ENCODE results near the gene TACC3.

Gene TACC3

DNA sequence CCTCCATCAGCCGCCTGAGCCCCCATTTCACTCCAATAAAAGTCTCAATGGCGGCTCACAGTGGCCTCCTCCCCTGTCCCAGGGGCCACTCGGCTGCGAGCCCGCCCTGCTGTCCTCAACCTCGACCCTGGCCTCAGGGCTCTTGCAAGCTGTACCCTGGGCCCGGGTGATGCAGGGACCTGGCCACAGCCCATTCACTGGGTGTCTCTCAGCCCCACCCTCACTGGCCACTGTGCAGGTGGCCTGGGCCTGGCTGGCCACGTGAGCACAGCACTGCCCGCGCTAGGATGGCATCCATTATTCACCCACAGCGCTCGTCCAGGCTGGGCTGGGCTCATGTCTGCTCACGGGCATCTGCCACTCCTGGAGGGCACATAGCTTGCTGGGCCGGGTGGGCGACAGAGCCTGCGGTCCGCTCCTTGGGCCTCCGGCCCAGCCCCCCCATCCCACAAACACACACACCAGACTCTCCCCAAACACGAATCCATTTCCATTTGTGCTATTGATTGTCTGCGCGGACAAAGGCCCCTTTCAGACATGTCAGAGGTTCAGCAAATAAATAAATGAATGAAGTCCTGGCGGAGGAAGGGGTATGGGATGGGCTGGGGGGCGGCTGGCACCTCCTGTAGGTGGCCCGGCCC is 55.3 kb downstream of the TACC3 start:
- TF ChIP-seq, protein P1, sequence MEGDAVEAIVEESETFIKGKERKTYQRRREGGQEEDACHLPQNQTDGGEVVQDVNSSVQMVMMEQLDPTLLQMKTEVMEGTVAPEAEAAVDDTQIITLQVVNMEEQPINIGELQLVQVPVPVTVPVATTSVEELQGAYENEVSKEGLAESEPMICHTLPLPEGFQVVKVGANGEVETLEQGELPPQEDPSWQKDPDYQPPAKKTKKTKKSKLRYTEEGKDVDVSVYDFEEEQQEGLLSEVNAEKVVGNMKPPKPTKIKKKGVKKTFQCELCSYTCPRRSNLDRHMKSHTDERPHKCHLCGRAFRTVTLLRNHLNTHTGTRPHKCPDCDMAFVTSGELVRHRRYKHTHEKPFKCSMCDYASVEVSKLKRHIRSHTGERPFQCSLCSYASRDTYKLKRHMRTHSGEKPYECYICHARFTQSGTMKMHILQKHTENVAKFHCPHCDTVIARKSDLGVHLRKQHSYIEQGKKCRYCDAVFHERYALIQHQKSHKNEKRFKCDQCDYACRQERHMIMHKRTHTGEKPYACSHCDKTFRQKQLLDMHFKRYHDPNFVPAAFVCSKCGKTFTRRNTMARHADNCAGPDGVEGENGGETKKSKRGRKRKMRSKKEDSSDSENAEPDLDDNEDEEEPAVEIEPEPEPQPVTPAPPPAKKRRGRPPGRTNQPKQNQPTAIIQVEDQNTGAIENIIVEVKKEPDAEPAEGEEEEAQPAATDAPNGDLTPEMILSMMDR (IDR thresholded peaks at IDR 0.05; ENCODE audit: insufficient read depth, low read length, poor library complexity, severe bottlenecking), result no peak
- no peak overlapping the region for H3K4me3 ChIP-seq (replicated peaks; ENCODE audit: low read depth, low read length)
- H3K27me3 ChIP-seq (replicated peaks; ENCODE audit: control insufficient read depth, insufficient read depth, low read length), result no peaks in the 10 kb centered on the region; the same call in 1 of the 2 replicates
- no peaks in the 10 kb centered on the region for H3K36me3 ChIP-seq (ENCODE audit: control insufficient read depth, insufficient read depth, low read length)
- no peak for DNase-seq (ENCODE audit: extremely low read depth, insufficient read length)

DNA sequence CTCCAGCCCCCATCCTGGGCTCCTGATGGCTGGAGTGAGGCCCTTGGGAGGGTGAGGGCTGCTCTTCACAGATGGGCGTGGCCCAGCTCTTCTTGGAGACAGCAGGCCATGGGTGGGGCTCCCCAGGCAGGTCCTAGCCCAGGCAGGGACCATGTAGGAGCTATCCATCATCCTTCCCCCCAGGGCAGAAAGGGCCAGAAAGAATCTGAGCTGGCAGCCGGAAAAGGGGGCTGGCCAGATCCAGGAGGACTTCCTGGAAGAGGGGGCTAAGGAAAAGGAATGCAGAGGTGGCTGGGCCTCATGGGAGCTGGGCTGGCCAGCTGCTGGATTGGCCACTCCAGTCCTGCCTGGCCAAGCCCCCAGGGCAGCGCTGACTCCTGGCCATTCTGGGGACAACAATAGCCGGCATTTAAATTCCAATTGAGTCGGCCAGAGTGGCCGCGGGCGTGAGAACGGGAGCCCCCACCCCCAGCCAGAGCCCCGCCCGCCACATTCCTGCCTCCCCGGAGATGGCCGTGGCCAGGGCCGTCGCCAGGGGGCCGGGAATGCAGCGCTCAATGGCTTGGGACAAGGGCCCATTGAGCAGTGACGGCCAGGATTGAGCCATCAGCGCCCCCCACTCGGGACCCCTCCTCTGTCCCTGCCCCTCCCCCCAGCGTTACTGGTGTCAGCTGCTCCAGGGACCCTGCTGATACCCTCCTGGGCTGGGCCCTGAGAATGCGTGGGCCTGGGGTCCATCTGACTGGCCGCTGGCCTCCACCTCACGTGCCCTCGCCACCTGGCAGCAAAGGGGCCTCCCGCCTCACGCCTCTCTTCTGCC is 56.7 kb downstream of the TACC3 start:
- H3K36me3 ChIP-seq (ENCODE audit: control insufficient read depth, insufficient read depth, low read length), result no peaks in the 10 kb centered on the region
- DNase-seq (ENCODE audit: extremely low read depth, insufficient read length), result no peak
- TF ChIP-seq, protein P1 (IDR thresholded peaks at IDR 0.05; ENCODE audit: insufficient read depth, low read length, poor library complexity, severe bottlenecking), result no peak
- no peaks in the 10 kb centered on the region; the same call in 1 of the 2 replicates for H3K27me3 ChIP-seq (replicated peaks; ENCODE audit: control insufficient read depth, insufficient read depth, low read length)
- no peak overlapping the region for H3K4me3 ChIP-seq (replicated peaks; ENCODE audit: low read depth, low read length)

DNA sequence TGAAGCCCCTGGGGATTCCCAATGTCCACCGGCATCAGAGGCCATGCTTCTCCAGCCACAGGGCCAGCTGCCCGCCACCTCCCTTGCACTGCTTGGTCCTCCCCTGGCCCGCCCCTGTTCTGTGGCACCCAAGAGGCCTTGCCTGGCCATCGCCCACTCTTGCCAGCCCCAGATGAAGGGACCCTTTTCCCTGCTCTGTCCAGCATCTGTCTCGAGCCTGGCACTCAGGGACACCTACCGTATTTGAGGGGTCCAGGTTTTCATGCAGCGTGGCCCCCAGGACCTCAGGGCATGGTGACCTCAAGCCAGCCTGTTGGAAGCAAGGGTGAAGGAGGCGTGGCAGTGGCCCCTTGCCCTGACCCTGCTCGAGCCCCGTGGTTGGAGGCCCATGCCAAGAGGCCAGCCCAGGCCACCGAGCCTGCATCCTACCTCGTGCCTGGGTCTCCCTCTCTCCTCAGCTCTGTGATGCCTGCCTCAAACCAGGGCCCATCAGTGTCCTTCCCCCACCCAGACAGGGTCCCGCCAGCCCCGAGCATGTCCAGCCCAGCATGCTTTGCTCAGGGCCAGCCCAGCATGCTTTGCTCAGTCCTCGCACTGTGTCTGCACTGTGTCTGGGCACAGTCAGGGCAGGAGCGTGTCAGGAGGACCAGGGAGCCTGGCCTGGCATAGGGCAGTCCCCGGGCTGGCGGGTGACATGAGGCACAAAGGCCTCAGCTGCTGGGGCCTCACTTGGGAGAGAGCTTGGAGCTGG is 57.5 kb downstream of the TACC3 start:
- TF ChIP-seq, protein P1 (IDR thresholded peaks at IDR 0.05; ENCODE audit: insufficient read depth, low read length, poor library complexity, severe bottlenecking), result no peak
- Histone ChIP-seq H3K4me3 (replicated peaks; ENCODE audit: low read depth, low read length) (no peak overlapping the region), H3K36me3 (ENCODE audit: control insufficient read depth, insufficient read depth, low read length) (no peaks in the 10 kb centered on the region), H3K27me3 (replicated peaks; ENCODE audit: control insufficient read depth, insufficient read depth, low read length) (no peaks in the 10 kb centered on the region; the same call in 1 of the 2 replicates)
- no peak for DNase-seq (ENCODE audit: extremely low read depth, insufficient read length)

DNA sequence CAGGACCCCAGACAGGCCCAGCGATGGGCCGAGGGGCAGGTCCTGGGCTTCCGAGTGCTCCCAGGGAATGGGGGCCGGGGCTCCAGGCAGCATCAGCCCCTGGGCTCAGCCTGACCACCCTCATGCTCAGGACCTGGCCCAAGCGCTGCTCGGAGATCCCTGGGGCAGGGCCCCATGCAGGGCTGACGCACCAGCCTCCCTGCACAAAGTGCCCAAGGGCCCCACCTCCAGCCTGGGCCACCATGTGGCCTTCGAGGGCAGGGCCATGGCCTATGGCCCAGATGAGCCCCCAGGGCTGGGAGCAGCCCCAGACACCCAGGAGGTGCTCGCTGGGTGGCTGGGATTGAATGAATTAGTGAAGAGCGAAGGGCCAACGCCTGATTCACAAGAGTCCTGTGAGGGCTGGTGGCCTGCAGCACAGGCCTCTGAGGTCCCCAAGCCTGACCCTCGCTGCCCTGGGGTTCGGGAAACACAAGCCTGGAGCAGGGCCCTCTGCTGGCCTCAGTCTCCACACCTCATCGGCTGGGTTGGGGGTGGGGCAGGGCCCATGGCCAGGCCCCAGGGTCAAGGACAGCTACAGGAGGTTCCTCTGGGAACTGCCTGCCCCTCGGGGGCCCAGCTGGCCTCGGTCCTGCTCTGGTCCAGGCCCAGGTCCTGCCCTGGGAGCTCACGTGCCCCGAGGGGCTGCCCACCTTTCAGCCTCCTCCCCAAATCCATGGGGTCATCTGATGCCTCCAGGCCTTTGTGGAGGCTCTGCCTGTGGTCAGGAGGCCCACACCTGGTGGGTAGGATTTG is 58.5 kb downstream of the TACC3 start:
- TF ChIP-seq, protein P1 (IDR thresholded peaks at IDR 0.05; ENCODE audit: insufficient read depth, low read length, poor library complexity, severe bottlenecking), result no peak
- Histone ChIP-seq H3K27me3 (replicated peaks; ENCODE audit: control insufficient read depth, insufficient read depth, low read length) (no peaks in the 10 kb centered on the region; the same call in 1 of the 2 replicates), H3K36me3 (ENCODE audit: control insufficient read depth, insufficient read depth, low read length) (no peaks in the 10 kb centered on the region), H3K4me3 (replicated peaks; ENCODE audit: low read depth, low read length) (no peak overlapping the region)
- DNase-seq (ENCODE audit: extremely low read depth, insufficient read length), result no peak

DNA sequence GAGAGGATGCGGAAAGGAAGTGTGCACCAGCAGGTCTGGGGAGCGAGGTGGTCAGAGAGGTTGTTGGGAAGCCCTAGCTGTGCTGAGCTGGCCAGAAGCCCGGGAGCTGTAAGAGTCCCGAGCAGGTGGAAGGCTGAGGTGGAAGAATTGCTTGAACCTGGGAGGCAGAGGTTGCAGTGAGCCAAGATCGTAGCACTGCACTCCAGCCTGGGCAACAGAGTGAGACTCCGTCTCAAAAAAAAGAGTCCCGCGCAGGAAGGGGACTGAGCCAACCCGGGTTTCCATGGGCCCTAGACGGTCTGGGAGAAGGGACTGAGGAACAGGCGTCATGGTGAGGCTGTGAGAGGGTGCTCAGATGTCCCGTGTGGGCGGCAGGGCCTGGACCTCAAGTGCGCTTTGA is 59.1 kb downstream of the TACC3 start:
- TF ChIP-seq, protein P1 (IDR thresholded peaks at IDR 0.05; ENCODE audit: insufficient read depth, low read length, poor library complexity, severe bottlenecking), result no peak
- H3K4me3 ChIP-seq (replicated peaks; ENCODE audit: low read depth, low read length), result no peak overlapping the region
- H3K27me3 ChIP-seq (replicated peaks; ENCODE audit: control insufficient read depth, insufficient read depth, low read length), result no peaks in the 10 kb centered on the region; the same call in 1 of the 2 replicates
- DNase-seq (ENCODE audit: extremely low read depth, insufficient read length), result no peak
- no peaks in the 10 kb centered on the region for H3K36me3 ChIP-seq (ENCODE audit: control insufficient read depth, insufficient read depth, low read length)

All from GM06990 (cell line).